GM19035 (cell line): ENCODE data around the gene ADAMTSL1.
A peak's percentile ranks its signal among the peaks of the same experiment; 100 is the strongest.

Experiments used
- ATAC-seq: cut with Tn5 transposase; IDR thresholded peaks from one replicate; pipeline ENCODE4 v1.9.1; 2021; ENCODE audit not compliant: unreplicated experiment

The ADAMTSL1 gene

DNA sequence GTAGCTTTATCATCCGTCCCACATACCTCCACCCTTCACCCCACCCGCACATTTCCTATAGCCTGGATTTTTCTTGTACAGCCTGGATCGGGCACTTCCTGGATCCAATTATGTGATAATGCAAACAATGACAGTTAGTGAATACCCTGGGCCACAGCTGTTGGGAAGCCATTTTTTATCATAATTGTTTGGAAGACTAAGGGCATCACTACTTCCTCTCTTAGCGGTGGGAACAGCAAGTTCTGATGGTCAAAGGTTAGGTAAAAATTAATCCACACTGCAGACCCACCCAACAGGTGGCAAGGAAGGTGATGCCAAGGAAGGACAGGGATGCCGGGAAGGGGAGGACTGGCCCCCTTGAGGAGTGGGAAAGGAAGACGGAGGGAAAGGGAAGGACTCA, 375.3 kb downstream of the ADAMTSL1 start:
- no peak for ATAC-seq

DNA sequence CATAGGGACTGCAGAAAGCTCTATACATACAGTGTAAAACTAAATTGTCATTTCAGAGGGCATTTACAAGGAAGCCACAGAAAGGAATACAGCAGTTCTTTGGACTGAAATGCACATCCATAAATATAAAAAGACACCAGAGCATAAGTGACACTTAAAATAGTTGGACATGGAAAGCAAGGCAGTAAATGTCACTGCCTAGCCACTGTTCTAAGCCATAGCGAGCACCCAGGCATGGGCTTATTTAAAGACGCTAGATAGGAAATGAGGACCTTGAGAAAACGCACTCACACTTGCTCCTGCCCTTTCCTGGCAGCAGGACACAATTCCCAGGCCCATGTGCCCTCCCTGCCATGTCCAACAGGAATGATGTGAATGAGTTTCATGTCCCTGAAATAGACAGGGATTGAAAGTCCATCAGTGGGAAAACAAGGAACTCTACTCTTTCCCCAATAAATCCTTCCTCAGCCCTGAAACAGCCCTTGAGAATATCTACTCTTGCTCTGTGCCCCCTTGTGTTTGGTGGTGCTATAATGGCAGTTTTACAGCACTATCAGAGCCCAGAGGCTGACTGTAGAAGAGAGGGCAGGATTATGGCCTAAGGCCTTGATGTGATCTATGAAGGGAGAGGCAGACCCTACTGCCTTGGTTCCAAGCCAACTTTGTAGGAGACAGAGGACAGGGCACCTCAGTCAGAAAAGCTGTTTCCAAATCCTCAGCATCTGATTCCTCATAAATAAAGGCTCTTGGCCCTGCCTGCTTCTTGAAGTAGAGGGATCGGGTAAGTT, 376.1 kb downstream of the ADAMTSL1 start:
- ATAC-seq: no peak

DNA sequence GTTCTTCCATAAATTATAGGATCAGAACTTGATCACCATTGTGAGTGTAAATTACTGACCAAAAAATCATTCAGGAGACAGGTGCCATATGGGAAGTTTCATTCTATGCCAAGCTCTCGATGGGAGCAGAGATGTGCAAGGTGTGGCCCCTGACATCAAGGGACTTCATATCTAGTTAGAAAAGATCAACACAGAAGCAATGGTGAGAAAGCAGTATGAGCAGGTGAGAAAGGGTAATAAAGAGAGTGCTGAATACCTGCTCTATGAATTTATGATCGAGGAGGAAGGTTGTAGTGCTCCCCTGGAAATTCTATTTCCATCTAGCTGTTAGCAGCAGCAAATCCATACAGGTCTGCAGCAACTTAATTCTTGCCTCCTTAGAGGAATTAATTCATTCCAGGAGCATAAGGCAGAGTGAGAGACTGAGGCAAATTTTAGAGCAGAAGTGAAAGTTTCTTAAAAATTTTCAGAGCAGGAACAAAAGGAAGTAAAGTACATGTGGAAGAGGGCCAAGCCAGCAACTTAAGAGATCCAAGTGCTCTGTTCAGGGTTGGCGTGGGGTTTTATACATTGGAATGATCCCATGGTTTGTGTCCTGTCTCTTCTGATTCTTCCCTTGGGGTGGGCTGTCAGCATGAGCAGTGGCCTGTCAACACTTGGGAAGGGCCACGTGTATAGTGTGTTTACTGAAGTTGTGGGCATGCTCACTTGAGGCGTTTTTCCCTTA, 377.3 kb downstream of the ADAMTSL1 start:
- ATAC-seq: no peak

DNA sequence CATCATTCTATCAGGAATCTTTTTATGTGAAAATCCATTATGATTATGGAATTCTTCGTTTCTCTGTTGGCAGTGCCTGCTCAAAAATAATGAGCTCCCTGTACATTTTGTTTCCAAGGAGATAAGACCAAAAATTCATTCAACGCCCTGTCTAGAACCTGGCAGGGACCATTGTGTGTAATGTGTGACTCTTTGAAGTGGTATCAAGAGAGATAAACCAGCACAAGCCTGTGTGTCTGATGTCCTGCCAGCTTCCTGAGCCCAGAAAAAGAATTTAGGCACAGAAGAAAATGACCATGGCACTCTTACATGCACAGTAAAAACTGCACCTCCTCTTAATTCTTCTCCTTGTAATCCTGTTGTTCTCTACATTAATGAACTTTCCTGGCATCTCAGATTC, 381.7 kb downstream of the ADAMTSL1 start:
- no peak for ATAC-seq

DNA sequence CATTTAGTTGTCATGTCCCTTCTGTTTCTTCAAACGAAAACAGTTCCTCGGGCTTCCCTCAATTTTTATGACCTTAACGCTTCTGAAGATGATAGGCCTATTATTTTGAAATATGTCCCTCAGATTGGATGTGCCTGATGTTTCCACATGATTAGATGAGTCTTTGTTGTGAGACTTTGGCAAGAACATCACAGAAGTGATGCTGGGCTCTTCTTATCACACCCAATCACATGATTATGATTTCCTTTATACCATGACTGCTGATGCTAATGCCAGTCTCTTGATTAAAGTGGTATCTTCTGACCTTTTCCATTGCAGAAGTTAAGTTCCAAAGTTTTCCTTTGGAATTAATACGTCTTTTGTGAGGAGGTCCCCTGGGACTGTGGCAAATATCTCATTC, 383.4 kb downstream of the ADAMTSL1 start:
- no peak for ATAC-seq

DNA sequence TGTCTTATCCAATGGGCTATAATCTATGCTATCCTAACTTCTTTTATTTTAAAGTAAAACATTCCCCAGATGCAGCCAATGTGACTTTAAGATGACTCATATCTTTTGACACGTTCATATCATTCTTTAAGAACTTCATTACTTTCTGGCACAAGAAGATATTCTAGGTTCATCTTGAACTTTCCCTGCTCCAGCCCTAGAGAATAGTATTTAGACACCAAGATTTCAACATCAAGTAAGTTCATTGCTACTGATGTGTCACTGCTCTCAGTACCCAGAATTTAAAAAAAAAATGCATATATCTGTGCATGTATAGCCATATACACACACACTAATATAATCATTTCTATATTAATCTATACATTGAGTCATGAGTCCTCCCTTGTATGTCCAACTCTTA, 383.8 kb downstream of the ADAMTSL1 start:
- ATAC-seq: no peak

DNA sequence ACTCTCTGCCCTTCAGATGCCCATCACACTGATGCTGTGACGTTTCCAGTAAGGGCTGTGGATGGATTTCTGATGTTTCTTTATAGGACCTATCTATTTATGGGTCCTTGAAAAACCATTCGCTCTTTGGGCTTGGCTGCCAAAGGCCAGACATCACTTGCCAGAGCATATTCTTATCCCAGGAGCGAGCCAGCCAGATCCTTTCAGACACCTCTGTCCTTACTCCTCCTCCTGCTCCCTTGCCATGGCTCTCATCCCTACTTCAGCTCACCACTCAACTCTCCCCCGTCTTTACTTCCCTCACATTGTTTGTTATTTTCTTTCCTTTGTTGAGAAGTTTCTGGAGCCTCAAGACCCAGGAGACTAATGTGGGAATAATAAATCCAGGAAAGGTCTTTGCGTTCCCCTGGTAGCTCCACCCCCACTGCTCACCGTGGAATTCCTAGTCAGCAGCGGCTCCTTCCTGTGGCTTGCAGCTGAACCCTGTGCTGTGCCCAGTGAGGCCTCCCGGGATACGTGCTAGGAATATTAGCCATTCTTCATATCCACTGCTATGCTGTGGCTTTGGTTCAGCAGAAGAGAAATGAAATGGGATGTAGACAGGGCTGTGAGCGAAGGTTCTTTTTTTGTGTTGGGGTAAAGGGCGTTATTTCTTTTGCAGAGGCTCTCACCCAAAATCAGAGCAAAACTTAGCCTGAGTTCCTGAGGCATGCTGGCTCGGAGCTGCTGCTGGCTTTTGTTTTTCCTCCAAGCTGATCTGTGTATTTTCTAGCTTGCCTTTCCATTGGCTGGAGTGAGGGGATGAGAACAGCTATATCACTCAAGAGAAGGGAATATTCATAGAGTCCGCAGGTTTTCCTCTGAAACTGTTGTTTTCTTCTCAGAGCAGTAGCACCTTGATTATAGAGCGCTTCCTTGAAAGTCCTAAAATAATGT, 387.9 kb downstream of the ADAMTSL1 start:
- ATAC-seq: no peak

DNA sequence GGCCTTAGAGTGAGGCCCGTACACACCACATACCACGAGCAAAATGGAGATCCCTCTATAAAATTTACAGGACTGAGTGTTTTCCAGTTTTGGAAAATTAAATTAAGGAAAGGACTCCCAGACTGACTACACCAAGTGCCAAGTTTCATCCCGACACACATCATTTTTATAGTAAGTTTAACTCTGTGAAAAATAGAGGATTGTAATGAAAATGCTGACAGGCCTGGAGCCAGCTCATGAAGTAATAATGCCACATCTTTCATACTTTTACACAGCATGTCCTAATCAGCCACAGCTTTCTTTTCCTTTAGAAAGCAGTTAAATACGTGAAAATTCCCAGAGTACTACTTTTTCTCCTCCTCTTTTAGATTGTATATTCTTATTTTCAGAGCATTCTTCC, 389.8 kb downstream of the ADAMTSL1 start:
- ATAC-seq: no peak

DNA sequence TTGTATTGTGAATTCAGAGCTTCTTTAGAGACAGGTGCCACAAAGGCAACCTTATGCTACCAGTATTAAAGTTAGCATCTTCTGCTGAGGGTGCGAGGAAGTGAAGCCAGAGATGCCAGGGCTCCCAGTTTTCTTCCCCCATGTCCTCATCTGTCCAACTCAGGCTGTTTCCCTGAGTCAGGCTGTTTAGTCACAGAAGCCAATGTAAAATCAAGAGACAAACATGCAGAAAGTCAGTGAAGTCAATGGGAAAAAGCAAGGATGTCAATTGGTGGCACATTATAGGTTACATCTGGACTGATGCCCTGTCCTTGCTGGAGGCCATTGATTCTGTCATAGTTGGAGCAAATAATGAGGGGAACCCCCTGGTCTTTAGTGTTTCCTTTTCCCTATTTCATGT, 390.6 kb downstream of the ADAMTSL1 start:
- ATAC-seq: no peak

DNA sequence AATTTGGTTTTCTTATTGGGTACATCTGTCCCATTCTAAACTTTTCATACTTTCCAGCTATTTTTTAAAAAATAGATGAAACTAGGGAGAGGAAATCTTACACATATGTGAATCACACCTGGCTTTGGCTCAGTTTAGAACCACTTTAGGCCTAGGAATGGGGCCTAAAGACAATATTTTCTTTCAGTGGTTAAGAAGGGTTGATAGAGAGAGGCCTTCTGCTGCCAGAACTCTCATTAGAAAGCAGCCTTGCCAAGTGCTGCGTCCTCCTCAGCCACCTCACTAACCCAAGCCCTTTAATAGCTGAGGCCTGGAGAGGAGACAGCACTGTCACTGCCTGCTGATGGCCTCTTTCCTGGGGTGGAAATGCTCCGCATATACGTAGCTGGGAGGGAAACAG, 391.6 kb downstream of the ADAMTSL1 start:
- ATAC-seq: no peak

DNA sequence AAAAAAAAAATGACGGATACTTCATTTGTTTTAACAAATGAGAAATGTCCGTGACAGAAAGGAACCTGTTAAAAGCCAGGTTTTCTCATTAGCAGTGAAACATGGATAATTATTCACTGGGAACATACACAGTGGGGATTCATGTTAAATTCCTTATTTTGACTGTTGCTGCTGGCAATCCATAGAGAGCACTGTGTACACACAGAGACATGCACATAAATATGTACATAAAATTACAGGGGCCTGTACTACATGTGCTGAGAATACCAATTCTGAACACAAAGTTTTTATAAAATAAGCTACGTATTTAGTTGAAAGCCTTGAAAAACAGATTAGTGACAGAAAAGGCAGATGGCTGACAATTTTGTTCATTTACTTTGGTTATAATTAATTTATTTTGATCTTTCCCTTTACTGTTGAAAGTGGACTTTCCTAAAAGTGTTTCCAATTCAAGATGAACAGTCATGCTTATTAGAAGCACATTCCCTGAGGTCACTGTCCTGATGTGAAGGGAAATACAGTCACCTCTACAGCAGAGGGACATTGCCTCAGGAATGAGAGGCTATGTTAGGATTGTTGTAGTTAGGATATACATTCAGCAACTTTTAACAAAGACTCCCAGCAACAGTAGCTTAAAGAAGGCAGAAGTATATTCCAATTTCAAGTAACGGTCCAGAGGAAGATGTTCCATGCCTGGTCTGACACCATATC, 392.3 kb downstream of the ADAMTSL1 start:
- no peak for ATAC-seq

DNA sequence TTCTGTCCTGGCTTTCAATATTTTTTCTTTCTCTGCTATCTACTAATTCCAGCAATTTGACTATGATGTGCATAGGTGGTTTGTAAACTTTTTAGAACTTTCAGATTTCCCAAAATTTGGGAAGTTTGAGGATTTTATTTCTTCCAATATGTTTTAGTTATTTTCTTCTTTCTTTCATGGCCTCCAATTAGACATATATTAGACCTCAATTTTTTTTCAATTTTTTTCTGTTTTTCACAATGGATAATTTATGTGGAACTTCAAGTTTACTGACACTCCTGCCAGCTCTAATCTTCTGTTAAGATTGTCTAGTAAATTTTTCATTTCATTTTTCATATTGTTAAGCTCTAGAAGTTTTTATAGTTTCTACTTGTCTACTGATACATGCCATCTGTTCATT, 395.8 kb downstream of the ADAMTSL1 start:
- no peak for ATAC-seq

DNA sequence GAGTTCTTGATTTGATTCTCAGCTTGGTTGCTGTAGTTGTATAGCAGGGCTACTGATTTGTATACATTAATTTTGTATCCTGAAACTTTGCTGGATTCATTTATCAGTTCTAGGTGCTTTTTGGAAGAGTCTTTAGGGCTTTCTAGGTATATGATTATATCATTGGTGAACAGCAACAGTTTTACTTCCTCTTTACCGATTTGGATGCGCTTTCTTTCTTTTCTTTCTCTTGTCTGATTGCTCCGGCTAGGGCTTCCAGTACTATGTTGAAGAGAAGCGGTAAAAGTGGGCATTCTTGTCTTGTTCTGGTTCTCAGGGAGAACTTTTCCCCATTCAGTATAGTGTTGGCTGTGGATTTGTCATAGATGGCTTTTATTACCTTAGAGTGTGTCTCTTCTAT, 400.1 kb downstream of the ADAMTSL1 start:
- ATAC-seq: no peak

DNA sequence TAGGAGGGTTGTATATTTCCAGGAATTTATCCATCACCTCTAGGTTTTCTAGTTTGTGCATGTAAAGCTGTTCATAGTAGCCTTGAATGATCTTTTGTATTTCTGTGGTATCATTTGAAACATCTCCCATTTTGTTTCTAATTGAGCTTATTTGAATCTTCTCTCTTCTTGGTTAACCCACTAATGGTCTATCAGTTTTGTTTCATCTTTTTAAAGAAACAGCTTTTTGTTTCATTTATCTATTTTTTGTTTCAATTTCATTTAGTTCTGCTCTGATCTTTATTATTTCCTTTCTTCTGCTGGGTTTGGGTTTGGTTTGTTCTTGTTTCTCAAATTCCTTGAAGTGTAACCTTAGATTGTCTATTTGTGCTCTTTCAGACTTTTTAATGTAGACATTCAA, 401.0 kb downstream of the ADAMTSL1 start:
- peak; percentile 64 for ATAC-seq

DNA sequence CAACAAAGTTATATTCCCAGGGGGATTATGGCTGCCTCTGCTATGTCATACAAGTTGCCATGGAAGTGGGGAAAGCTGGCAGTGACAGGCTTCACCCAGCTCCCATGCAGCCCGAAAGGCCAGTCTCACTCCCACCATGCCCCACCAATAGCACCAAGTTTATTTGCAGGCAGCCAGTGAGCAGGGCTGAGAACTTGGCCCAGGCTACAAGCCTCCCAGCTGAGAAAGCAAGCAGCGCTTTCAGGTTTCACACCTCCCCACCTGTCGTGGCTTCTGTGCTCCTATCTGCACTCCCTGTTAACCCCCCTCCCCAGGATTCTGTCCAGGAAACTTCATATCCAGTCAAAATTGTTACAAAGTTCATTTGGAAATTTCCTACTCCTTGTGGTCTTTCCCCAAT, 404.0 kb downstream of the ADAMTSL1 start:
- ATAC-seq: no peak

DNA sequence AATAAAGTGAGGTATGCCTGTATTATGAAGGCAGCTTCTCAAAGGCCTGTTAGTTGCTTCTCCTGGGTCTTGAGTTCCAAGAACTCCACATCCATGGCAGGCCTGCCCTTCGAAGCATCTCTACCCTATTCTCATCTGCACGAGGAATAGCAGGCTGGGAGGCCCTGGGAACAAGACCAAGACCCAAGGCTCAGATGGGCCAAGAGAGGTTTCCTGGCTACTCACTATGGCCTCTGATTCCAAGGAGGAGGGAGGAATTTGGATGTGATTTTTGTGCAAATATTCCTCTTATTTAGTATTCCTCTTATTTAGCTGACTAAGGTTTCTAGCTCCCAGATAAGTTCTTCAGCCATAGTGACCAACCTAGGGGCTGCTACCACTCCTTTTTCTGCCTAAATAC, 407.8 kb downstream of the ADAMTSL1 start:
- ATAC-seq: no peak

DNA sequence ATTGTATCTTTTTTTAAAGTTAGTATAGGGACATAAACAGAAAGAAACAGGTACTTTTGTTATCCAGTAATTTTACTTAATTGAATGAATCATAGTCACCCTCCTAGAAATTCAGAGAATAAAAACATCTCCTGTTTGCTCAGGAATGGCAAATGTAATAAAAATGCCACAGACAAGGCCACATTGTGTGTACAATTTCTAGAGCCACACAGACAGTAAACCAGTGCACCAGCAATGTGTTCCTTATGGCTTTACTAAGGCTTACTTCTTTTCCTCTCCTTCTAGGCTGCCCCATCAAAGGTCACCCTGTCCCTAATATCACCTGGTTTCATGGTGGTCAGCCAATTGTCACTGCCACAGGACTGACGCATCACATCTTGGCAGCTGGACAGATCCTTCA, 413.6 kb downstream of the ADAMTSL1 start:
- no peak for ATAC-seq

DNA sequence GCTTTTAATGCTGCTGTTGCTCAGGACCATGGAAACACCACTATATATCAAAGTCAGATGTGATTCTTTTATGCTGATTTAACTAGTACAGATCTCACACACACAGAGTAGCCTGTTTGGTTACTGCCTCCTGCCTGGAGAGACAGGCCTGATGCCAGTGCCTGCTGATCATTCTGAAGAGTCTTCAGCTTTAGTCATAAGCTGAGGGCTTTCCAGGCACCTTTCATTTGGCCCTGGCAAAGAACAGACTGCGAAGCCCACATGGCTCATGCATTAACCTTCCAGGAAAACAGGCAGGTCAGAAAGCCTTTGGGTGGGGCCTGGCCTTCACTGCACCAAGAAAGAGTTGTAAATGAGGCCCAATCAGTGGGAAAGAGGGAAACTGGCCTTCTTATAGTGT, 414.3 kb downstream of the ADAMTSL1 start:
- ATAC-seq: no peak

DNA sequence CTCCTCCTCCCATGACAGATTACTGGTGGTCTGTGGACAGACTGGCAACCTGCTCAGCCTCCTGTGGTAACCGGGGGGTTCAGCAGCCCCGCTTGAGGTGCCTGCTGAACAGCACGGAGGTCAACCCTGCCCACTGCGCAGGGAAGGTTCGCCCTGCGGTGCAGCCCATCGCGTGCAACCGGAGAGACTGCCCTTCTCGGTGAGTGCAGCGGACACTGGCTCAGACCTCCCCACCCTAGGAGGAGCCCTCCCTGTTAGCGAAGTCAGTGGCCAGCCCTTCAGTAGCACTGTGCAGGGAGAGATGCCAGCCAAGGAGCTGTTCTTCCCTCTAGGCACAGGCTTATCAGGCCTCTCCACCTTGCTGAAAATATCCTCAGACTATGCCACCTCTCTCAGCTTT, 415.6 kb downstream of the ADAMTSL1 start:
- ATAC-seq: no peak

DNA sequence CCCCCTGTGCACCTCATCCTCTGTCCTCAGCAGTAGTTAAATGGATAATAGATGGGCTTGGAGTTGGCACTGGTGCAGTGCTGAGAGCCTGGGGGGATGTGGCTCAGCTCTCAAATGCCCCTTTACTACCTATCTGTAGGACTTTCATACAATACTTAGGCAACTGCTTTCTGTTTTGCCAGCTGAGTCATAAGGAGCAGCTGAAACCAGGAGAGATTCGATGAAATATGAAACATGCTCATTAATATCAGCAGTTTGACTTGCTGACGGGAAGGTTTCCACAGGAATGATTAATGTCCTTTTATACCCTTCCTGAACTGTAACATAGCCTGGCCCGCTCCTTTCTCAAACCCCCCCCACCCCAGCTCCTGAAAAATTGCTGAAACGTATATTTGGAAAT, 416.4 kb downstream of the ADAMTSL1 start:
- peak; percentile 74 for ATAC-seq
